ENCODE data around the gene PRMT9. TPM values are rescaled to one million over a fixed set of nuclear protein-coding genes. Genes with fewer than 3 reads are reported as not detected.

The PRMT9 gene
- total RNA-seq, 3 donors from 2014 or later (not counting 1 experiment from before 2014, with no cell fraction given): 13.4 to 16.6 (median 13.7) TPM

DNA sequence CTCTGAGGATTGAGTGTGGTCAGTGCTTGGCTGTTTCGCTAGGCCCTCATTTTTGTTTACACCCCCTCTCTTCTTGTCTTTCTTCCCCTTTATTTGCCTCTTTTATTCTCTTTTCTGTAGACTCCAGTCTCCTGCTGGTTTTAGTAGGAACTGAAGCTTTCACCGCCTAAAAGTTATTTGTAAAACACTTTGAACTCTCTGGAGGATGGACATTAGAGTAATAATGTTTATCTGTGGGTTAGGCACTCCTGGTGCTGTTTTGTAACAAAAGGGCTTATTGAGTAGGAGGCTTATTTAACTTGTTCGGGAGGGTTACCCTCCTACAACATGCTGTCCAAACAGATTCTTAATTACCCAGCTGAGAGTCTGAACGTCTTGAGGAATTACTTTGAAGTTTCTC lies 46.4 kb upstream of the PRMT9 start:
- intact Hi-C loops (cut with micrococcal nuclease): loop anchor here (2.0 to 5.0 kb wide), 2 partner anchors 70 to 117 kb away; no protein-coding TSS in a partner anchor
- DNase-seq (peak in 1 of 2 donors; percentile 11), ATAC-seq (no peak)
- Mint-ChIP-seq H3K27me3 (ENCODE audit: low read depth in 2 of 2) (no peaks in the 10 kb centered on the region), H3K36me3 (no peaks in the 10 kb centered on the region), H3K27ac (no peak overlapping the region), H3K4me3 (peak overlapping the region; percentile 32), H3K9me3 (no peaks in the 10 kb centered on the region), H3K4me1 (peaks cover 35 to 36% of the 10 kb centered on the region in 2 donors)
- no peaks in the 10 kb centered on the region for H3K36me3 ChIP-seq (ENCODE audit: control insufficient read depth, insufficient read depth, low read length)
- H3K27me3 ChIP-seq (ENCODE audit: control insufficient read depth, insufficient read depth, low read length): no peaks in the 10 kb centered on the region
- H3K4me3 ChIP-seq (ENCODE audit: low read length): no peak overlapping the region
- H3K4me1 ChIP-seq (ENCODE audit: control insufficient read depth, insufficient read depth, low read length): peaks cover 26% of the 10 kb centered on the region
- TF ChIP-seq, protein P1, sequence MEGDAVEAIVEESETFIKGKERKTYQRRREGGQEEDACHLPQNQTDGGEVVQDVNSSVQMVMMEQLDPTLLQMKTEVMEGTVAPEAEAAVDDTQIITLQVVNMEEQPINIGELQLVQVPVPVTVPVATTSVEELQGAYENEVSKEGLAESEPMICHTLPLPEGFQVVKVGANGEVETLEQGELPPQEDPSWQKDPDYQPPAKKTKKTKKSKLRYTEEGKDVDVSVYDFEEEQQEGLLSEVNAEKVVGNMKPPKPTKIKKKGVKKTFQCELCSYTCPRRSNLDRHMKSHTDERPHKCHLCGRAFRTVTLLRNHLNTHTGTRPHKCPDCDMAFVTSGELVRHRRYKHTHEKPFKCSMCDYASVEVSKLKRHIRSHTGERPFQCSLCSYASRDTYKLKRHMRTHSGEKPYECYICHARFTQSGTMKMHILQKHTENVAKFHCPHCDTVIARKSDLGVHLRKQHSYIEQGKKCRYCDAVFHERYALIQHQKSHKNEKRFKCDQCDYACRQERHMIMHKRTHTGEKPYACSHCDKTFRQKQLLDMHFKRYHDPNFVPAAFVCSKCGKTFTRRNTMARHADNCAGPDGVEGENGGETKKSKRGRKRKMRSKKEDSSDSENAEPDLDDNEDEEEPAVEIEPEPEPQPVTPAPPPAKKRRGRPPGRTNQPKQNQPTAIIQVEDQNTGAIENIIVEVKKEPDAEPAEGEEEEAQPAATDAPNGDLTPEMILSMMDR (IDR thresholded peaks at IDR 0.05): no peak
- 88% methylated on average over 2 of the region's 4 CpGs for WGBS (ENCODE audit: insufficient coverage)
- no peaks in the 10 kb centered on the region for H3K9me3 ChIP-seq (ENCODE audit: control insufficient read depth, insufficient read depth, low read length)
- H3K27ac ChIP-seq (ENCODE audit: low read length): no peak overlapping the region

DNA sequence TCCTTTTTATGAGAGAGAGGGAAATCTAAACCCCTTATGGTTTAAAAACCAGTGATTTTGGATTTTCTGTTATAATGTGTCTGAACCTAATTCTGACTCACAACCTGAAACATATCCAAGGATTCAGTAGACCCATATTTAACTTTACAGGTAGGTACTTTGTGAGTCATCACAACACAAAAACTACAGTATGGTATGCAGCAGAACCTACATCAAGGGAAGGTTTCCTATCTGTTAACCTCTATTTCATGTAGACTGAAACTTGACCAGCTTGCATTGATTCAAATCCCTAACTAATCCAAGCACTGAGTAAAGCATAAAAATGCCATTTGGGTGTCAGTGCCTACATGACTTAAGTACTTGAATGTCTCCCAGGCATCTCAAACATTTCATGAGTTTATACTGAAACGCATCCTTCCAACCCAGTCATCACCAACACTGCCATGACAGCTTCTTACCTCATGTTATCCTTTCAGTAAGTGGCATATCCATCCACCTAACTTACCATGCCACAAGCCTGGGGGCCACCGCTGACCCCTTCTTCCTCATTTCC lies 43.6 kb upstream of the PRMT9 start:
- TF ChIP-seq, protein P1 (IDR thresholded peaks at IDR 0.05): no peak
- WGBS (ENCODE audit: insufficient coverage): 100% methylated on average over 2 of the region's 2 CpGs
- Mint-ChIP-seq H3K4me3 (no peak overlapping the region), H3K4me1 (peaks cover 7 to 9% of the 10 kb centered on the region in 2 donors), H3K27ac (no peak overlapping the region), H3K36me3 (no peaks in the 10 kb centered on the region), H3K9me3 (no peaks in the 10 kb centered on the region), H3K27me3 (ENCODE audit: low read depth in 2 of 2) (peaks cover 0 to 3% of the 10 kb centered on the region in 2 donors)
- peaks cover 10% of the 10 kb centered on the region for H3K4me1 ChIP-seq (ENCODE audit: control insufficient read depth, insufficient read depth, low read length)
- H3K36me3 ChIP-seq (ENCODE audit: control insufficient read depth, insufficient read depth, low read length): no peaks in the 10 kb centered on the region
- DNase-seq (no peak), ATAC-seq (no peak)
- H3K4me3 ChIP-seq (ENCODE audit: low read length): no peak overlapping the region
- no peak overlapping the region for H3K27ac ChIP-seq (ENCODE audit: low read length)
- H3K9me3 ChIP-seq (ENCODE audit: control insufficient read depth, insufficient read depth, low read length): no peaks in the 10 kb centered on the region
- intact Hi-C loops (cut with micrococcal nuclease): no loop called here
- H3K27me3 ChIP-seq (ENCODE audit: control insufficient read depth, insufficient read depth, low read length): no peaks in the 10 kb centered on the region

DNA sequence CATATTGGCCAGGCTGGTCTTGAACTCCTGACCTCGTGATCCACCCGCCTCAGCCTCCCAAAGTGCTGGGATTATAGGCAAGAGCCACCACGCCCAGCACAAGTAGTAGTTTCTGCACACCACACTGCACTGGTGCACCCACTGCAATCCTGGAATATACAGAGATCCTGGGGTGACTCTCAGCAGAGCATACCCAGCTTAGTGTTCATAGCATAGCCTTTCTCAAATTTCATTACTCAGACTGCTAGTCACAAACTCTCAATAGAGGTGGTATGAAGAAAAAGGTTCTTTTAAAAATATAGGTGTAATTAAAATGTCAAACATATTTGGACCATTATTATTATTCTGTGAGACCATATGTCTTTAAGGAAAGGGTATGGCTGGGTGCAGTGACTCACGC lies 41.7 kb upstream of the PRMT9 start:
- H3K36me3 Mint-ChIP-seq: no peaks in the 10 kb centered on the region
- Histone ChIP-seq H3K9me3 (ENCODE audit: control insufficient read depth, insufficient read depth, low read length) (no peaks in the 10 kb centered on the region), H3K4me3 (ENCODE audit: low read length) (no peak overlapping the region), H3K4me1 (ENCODE audit: control insufficient read depth, insufficient read depth, low read length) (no peaks in the 10 kb centered on the region), H3K27me3 (ENCODE audit: control insufficient read depth, insufficient read depth, low read length) (no peaks in the 10 kb centered on the region), H3K36me3 (ENCODE audit: control insufficient read depth, insufficient read depth, low read length) (no peaks in the 10 kb centered on the region), H3K27ac (ENCODE audit: low read length) (no peak overlapping the region)
- H3K4me3 Mint-ChIP-seq: no peak overlapping the region
- no peaks in the 10 kb centered on the region for H3K4me1 Mint-ChIP-seq
- no peak overlapping the region for H3K27ac Mint-ChIP-seq
- TF ChIP-seq, protein P1 (IDR thresholded peaks at IDR 0.05): no peak
- peaks cover 0 to 3% of the 10 kb centered on the region in 2 donors for H3K27me3 Mint-ChIP-seq (ENCODE audit: low read depth in 2 of 2)
- ATAC-seq (no peak), DNase-seq (no peak)
- no peaks in the 10 kb centered on the region for H3K9me3 Mint-ChIP-seq
- intact Hi-C loops (cut with micrococcal nuclease): no loop called here
- WGBS (ENCODE audit: insufficient coverage): 88% methylated on average over 4 of the region's 4 CpGs

Measured in natural killer cell (primary cell).